Vagina (tissue), 2 donors: ENCODE results near the gene SNCA.

Source experiments
- POLR2A ChIP-seq, 2 donors: fragments of 450-650 bp; IDR thresholded peaks; one replicate each; pipeline ENCODE4 v1.6.1; 2017; ENCODE audit warnings: antibody characterized with exemption in 2 of 2, mild to moderate bottlenecking in 2 of 2, moderate library complexity in 2 of 2
- POLR2AphosphoS5 ChIP-seq, 2 donors: sonication (generic); formaldehyde crosslinking; IDR thresholded peaks; one replicate each; pipeline ENCODE4 v1.9.0; 2017; ENCODE audit warnings: antibody characterized with exemption in 2 of 2, mild to moderate bottlenecking in 2 of 2, low read depth in 1 of 2; ENCODE audit not compliant: insufficient read depth in 1 of 2

- TF ChIP-seq POLR2A (IDR thresholded peaks at IDR 0.05) (no peak), POLR2AphosphoS5 (IDR thresholded peaks at IDR 0.05; ENCODE audit: insufficient read depth in 1 of 2, low read depth in 1 of 2) (no peak)
Measured at GRCh38 chr4:89684536-89684935, 152.4 kb downstream of the SNCA start.
